Left lung (tissue), 10 donors: ENCODE results near the gene SRP72. TPM values are rescaled to one million over a fixed set of nuclear protein-coding genes. Genes with fewer than 3 reads are reported as not detected.

Experiments
- ATAC-seq: fragments of 200-7000 bp; cut with Tn5 transposase; one replicate; pipeline ENCODE4 v1.9.1; 2020; ENCODE audit warnings: moderate library complexity
- DNase-seq, 4 donors: peaks; one replicate each; pipeline ENCODE4 v3.0.0-alpha.2; 2013 to 2020
- H3K27ac ChIP-seq, 2 donors: fragments of 200-600 bp; sonication (generic) in 1 of 2; one replicate each; pipeline versions ENCODE4 v1.5.0 to v1.8.0; 2020 to 2021
- H3K27me3 ChIP-seq, 2 donors: fragments of 200-600 bp; sonication (generic) in 1 of 2; one replicate each; pipeline versions ENCODE4 v1.5.0 to v1.8.0; 2020 to 2021
- H3K36me3 ChIP-seq, 2 donors: fragments of 200-600 bp; sonication (generic) in 1 of 2; one replicate each; pipeline versions ENCODE4 v1.5.0 to v1.8.0; 2020 to 2021
- H3K4me1 ChIP-seq, 2 donors: fragments of 200-600 bp; one replicate each; pipeline ENCODE4 v1.8.0; 2021
- H3K4me3 ChIP-seq, 2 donors: fragments of 200-600 bp; sonication (generic) in 1 of 2; one replicate each; pipeline versions ENCODE4 v1.5.0 to v1.8.0; 2020 to 2021; ENCODE audit warnings: mild to moderate bottlenecking in 1 of 2
- H3K9me3 ChIP-seq, 2 donors: fragments of 200-600 bp; sonication (generic) in 1 of 2; one replicate each; pipeline versions ENCODE4 v1.5.0 to v1.8.0; 2020 to 2021
- intact Hi-C, 2 donors: fragments of 100-400 bp; cut with DNase I; formaldehyde crosslinking; loops; one replicate each; pipeline versions ENCODE4 v1.11.2 to v1.14.2; 2022
- polyA plus RNA-seq, 6 donors: library from polyadenylated mRNA; unstranded; fragments of 120-200 nt; gene quantifications; one replicate each; pipeline ENCODE4 v1.2.1, GENCODE V29; 2013; ENCODE audit not compliant: insufficient read length in 6 of 6
- total RNA-seq, 2 donors: library from RNA; stranded (reverse); fragmentation: NEBNext Ultra II Directional; extraction: Animal tissue kit (Norgen Biotek cat#: 25700); gene quantifications; one replicate each; pipeline ENCODE4 v1.2.1, GENCODE V29; 2021
- TF ChIP-seq, protein P1 (sequence below), 2 donors: fragments of 200-600 bp; sonication (generic) in 1 of 2; IDR thresholded peaks; one replicate each; pipeline versions ENCODE4 v1.5.0 to v1.8.0; 2021; ENCODE audit warnings: antibody characterized with exemption in 2 of 2
- donor health status: DM: no; HTN: yes; CAD: no.
- donor health status: DM: no; HTN: no; CAD: no.

SRP72 gene
- total and polyA plus RNA-seq, 8 donors = 85.3 to 136 (median 116) TPM

DNA sequence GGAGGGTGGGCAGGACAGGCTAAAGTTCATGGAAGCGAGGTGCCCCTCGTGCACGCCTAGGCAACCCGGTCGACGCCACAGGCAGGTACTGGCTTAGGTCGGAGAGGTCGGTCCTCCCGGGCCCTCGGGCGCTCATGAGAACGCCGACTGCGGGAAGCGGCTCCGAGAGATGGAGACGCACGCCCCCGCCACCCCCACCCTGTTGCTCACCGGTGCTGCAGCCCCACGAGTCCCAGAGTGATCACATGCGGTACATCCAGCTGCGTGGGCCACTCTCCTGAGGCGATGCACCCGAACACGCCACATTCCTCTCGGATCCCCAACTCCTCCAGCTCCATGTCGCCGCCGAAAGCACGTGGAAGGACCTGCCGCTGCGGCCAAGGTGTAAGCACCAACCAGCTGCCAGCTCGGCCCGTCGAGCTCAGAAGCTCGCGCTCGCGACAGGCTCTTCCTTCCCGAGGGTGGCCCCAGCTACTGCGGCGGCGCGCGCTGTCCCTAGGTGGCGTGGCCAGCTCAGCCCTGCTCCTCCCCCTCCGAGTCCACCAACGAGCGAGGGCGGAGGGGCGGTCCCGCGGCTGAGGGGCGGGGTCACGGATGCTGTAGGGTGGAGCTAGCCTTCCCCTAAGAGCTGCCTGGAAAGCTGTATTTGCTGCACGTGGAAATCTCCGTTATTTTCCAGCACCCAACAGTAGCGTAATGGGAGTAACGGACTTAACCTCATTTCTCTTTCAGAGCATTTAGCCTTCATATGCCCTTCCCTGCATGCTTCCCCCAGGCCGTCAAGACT, 32.1 kb upstream of the SRP72 start, which contains the start of gene PPAT:
TSS of gene PPAT (minus strand) at position 476 of the 787 bp plus-strand sequence. CDS start at position 338, 138 bp downstream.
- Histone ChIP-seq H3K27me3 (no peaks in the 10 kb centered on the region), H3K4me1 (peaks cover 0 to 28% of the 10 kb centered on the region in 2 donors), H3K9me3 (no peaks in the 10 kb centered on the region), H3K36me3 (no peaks in the 10 kb centered on the region), H3K4me3 (peak within 1 kb of the TSS; percentile 77 to 80), H3K27ac (peak within 1 kb of the TSS; percentile 94 to 95)
- TF ChIP-seq, protein P1, sequence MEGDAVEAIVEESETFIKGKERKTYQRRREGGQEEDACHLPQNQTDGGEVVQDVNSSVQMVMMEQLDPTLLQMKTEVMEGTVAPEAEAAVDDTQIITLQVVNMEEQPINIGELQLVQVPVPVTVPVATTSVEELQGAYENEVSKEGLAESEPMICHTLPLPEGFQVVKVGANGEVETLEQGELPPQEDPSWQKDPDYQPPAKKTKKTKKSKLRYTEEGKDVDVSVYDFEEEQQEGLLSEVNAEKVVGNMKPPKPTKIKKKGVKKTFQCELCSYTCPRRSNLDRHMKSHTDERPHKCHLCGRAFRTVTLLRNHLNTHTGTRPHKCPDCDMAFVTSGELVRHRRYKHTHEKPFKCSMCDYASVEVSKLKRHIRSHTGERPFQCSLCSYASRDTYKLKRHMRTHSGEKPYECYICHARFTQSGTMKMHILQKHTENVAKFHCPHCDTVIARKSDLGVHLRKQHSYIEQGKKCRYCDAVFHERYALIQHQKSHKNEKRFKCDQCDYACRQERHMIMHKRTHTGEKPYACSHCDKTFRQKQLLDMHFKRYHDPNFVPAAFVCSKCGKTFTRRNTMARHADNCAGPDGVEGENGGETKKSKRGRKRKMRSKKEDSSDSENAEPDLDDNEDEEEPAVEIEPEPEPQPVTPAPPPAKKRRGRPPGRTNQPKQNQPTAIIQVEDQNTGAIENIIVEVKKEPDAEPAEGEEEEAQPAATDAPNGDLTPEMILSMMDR (IDR thresholded peaks at IDR 0.05) = peak; percentile 12 to 59
- ATAC-seq (peak; percentile 94), DNase-seq (peak; percentile 99 to 100 (median 99))
- intact Hi-C loops = no loop called here

GRCh38 chr4:56438766-56439165, 28.7 kb upstream of the SRP72 start:
- Histone ChIP-seq H3K4me1 (peaks cover 0 to 24% of the 10 kb centered on the region in 2 donors), H3K9me3 (no peaks in the 10 kb centered on the region), H3K36me3 (peaks cover 0 to 20% of the 10 kb centered on the region in 2 donors), H3K27ac (no peak overlapping the region), H3K4me3 (no peak overlapping the region), H3K27me3 (no peaks in the 10 kb centered on the region)
- intact Hi-C loops = no loop called here
- DNase-seq = no peak
- TF ChIP-seq, protein P1 (IDR thresholded peaks at IDR 0.05) = no peak
- ATAC-seq = no peak

GRCh38 chr4:56440983-56441382, 26.4 kb upstream of the SRP72 start:
- H3K27ac ChIP-seq = no peak overlapping the region
- DNase-seq = no peak

GRCh38 chr4:56444719-56445118, 22.7 kb upstream of the SRP72 start:
- DNase-seq = no peak
- H3K9me3 ChIP-seq = no peaks in the 10 kb centered on the region
- TF ChIP-seq, protein P1 (IDR thresholded peaks at IDR 0.05) = no peak
- no peak overlapping the region for H3K4me3 ChIP-seq
- H3K27me3 ChIP-seq = no peaks in the 10 kb centered on the region
- intact Hi-C loops = no loop called here
- H3K36me3 ChIP-seq = peaks cover 4 to 36% of the 10 kb centered on the region in 2 donors
- no peak overlapping the region for H3K27ac ChIP-seq
- ATAC-seq = no peak
- H3K4me1 ChIP-seq = no peaks in the 10 kb centered on the region

More at GRCh38 chr4:56440983-56441382, 26.4 kb upstream of the SRP72 start:
- TF ChIP-seq, protein P1 (IDR thresholded peaks at IDR 0.05) = no peak
- no peak for ATAC-seq
- Histone ChIP-seq H3K27me3 (no peaks in the 10 kb centered on the region), H3K9me3 (no peaks in the 10 kb centered on the region), H3K4me1 (peaks cover 0 to 12% of the 10 kb centered on the region in 2 donors), H3K4me3 (no peak overlapping the region), H3K36me3 (peaks cover 0 to 20% of the 10 kb centered on the region in 2 donors)
- intact Hi-C loops = no loop called here

DNA sequence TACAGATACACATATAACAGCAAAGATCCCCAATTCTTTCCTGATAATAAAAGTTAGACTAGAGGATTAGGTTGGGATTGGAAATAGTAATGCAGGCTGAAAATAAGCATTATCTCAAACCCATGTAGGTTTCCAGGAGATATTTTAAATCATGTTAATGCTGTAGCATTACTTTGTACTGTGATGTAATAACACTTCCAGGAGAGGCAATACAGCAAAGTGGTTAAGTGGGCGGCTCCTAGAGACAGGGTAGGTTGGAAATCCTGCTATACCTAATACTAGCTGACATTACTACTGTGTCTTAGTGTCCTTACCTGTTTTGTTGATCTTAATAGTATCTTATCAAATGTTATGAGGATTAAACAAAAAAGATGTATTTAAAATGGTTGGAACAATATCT, 21.7 kb upstream of the SRP72 start:
- peak; percentile 41 for ATAC-seq
- no peaks in the 10 kb centered on the region for H3K4me1 ChIP-seq
- intact Hi-C loops = no loop called here

More for the DNA sequence above, 21.7 kb upstream of the SRP72 start:
- no peak overlapping the region for H3K4me3 ChIP-seq
- no peak for DNase-seq
- H3K9me3 ChIP-seq = no peaks in the 10 kb centered on the region
- peaks cover 4 to 46% of the 10 kb centered on the region in 2 donors for H3K36me3 ChIP-seq
- no peaks in the 10 kb centered on the region for H3K27me3 ChIP-seq
- no peak overlapping the region for H3K27ac ChIP-seq
- TF ChIP-seq, protein P1 (IDR thresholded peaks at IDR 0.05) = no peak
